ENCODE measurements around the gene SRCAP.

- no peak for TF ChIP-seq FOXA1 (IDR thresholded peaks at IDR 0.05)
- TF ChIP-seq PKNOX1 (IDR thresholded peaks at IDR 0.05), result no peak
- no peak for TF ChIP-seq FOXM1 (IDR thresholded peaks at IDR 0.05; ENCODE audit: borderline replicate concordance)
- TF ChIP-seq SP1 (IDR thresholded peaks at IDR 0.05), result no peak
- TF ChIP-seq SUZ12 (IDR thresholded peaks at IDR 0.05), result no peak
- TF ChIP-seq NFRKB (IDR thresholded peaks at IDR 0.05), result no peak
- no peak for TF ChIP-seq TARDBP (IDR thresholded peaks at IDR 0.05)
- TF ChIP-seq FOXK2 (IDR thresholded peaks at IDR 0.05), result no peak
- no peak for TF ChIP-seq LEF1 (IDR thresholded peaks at IDR 0.05; ENCODE audit: borderline replicate concordance)
- TF ChIP-seq ARNT (IDR thresholded peaks at IDR 0.05), result no peak
- no peak for TF ChIP-seq BHLHE40 (IDR thresholded peaks at IDR 0.05; ENCODE audit: borderline replicate concordance)
Observed at GRCh38 chr16:30700491-30700890, 1.5 kb downstream of the SRCAP start.
